HG02571 (cell line): Measurements from ENCODE around the gene DNAJC6.
A peak's percentile ranks its signal among the peaks of the same experiment; 100 is the strongest.

Source experiments
- ATAC-seq: cut with Tn5 transposase; IDR thresholded peaks from one replicate; pipeline ENCODE4 v1.9.1; 2021; ENCODE audit warnings: mild to moderate bottlenecking, moderate library complexity; ENCODE audit not compliant: unreplicated experiment

Gene DNAJC6

GRCh38 chr1:65459397-65459768 lies 150.0 kb downstream of the DNAJC6 start:
- ATAC-seq: peak; percentile 53
